Measurements from ENCODE around the gene CSF3R.
"Not testable (repeated sequence)": the region's sequence is repeated elsewhere in the genome, so short reads cannot be mapped to it uniquely, and the experiment has no call there.

CSF3R gene

DNA sequence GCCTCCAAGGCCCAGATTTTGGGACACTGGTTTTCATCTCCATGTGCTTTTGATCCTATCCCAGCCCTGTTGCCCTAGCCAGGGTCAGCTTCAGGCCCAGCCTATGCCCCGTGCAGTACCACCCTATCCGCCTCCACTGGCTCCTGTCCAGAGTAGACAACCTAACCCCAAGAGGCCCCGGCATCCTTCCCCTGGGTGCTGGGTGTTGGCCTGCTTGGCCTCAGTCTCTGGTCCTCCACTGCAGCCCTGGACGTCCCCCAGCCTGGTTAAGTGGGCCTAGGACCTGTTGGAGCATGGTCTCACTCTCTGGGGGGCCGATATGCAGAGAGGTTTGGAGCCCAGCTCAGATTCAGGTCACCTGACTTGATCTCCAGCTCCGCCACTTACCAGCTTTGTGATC is 1.6 kb downstream of the CSF3R start:
- no peak for DNase-seq

DNA sequence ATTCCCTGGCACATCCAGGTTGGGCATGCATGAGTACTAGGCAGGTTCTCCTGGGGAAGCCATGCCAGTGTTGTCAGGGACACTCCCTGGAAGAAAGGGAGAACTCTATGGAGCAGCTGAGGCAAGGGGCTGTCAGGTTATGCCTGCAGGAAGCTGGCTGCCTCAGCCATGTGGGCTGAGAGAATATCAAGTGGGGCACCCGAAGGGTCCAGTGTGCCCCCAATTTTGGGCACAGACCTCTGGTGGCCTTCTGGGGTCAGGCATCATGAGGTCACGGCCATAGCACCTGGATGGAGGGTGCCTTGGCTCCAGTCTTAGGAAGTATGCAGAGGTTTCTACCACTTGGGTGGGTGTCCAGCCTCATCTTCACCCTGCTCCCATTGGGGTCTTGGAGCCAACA is 2.6 kb downstream of the CSF3R start:
- DNase-seq = no peak

DNA sequence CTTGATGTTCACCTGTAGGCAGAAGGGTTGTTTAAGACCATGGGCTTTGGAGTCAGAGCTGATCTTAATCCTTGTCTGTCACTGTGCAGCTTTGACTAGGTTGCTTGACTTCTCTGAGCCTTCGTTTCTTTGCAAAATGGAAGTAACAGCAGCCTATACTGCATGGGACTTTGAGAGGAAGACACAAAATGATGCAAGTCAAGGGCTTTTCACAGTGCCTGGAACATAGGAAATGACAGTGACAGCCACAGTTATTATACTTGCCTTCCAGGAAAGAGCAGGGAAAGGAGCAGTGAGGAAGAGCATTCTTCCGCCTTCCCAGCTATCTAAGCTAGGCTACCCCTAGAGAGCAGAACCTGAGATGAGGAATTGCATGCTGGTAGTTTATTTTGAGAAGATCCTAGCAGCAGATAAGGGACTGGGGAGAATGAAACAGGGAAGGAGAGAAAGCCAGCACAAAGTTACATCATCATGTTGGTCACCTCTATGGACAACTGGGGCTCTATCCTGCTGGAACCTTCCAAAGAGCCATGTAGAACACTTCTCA is 3.1 kb downstream of the CSF3R start:
- DNase-seq = no peak

DNA sequence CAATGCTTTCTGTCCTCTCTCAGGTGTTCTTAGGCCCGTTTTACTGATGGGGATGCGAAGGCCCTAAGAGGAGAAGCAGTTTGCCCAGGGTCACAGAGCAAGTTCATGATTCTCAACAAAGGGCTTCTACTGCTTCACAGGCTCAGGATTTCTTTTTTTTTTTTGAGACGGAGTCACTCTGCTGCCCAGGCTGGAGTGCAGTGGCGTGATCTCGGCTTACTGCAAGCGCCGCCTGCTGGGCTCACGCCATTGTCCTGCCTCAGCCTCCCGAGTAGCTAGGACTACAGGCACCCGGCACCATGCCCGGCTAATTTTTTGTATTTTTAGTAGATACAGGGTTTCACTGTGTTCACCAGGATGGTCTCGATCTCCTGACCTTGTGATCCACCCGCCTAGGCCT is 5.1 kb downstream of the CSF3R start:
- not testable (repeated sequence) for DNase-seq

- DNase-seq = no peak
Measured at GRCh38 chr1:36476945-36477344, 5.8 kb downstream of the CSF3R start.

- DNase-seq = no peak
Measured at GRCh38 chr1:36475910-36476604, 6.7 kb downstream of the CSF3R start.

DNA sequence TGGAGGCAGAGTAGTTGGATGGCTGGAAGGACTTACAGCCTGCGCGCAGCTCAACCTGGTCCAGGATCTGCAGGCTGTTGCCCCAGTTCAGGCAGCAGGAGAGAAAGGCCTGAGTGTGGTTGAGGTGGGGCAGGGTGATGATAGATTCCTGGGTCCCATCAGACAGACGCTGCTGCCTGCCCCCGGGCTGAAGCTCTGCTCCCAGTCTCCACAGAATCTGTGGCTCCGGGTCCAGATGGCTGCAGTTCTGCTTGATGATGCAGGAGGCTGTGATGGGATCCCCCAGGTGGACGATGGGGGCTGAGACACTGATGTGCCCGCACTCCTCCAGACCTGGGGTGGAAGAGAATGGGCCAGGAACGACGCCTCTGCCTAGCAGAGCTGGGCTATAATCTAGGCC is 7.4 kb downstream of the CSF3R start:
- no peak for DNase-seq

DNA sequence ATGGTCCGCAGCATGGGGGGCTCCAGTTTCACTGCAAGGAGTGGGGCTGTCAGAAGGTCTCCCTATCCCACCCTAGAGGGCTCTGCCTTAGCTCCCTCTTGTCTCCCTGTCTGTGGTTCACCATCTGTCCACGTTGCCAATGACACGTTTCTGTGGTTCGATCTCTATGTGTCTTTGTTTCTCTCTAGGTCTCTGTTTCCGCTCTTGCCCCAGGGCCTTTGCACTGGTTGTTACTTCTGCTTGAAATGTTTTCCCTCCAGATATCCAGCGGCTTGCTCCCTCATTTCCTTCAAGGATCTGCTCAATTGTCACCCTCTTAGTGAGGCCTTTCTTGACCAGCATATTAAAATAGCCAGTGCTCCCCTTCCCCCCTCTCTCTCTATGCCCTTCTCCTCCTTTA is 10.1 kb downstream of the CSF3R start:
- no peak for DNase-seq

GRCh38 chr1:36471830-36472641 is 10.7 kb downstream of the CSF3R start:
- no peak for DNase-seq

DNA sequence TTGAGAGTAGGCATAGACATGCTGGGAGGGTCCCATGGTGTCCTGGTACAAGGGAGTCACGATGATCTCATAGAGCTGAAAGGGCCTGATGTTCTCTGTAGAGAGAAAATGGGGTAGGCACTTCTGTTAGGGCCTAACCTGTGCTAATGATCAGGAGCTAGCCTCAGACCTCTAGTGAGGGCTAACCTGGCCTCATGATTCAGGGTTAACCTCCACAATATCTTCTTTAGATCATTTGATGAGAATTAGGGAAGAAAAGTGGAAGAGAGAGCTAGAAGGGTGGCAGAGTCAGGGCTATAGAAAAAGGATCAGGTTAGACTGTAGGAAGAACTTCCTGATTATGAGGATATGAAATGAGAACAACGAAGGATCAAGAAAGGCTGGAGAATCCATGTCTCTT is 13.6 kb downstream of the CSF3R start:
- DNase-seq = no peak

GRCh38 chr1:36467700-36468455 is 14.8 kb downstream of the CSF3R start:
- no peak for DNase-seq

- DNase-seq = no peak
Measured at GRCh38 chr1:36467027-36467410, 15.7 kb downstream of the CSF3R start.

DNA sequence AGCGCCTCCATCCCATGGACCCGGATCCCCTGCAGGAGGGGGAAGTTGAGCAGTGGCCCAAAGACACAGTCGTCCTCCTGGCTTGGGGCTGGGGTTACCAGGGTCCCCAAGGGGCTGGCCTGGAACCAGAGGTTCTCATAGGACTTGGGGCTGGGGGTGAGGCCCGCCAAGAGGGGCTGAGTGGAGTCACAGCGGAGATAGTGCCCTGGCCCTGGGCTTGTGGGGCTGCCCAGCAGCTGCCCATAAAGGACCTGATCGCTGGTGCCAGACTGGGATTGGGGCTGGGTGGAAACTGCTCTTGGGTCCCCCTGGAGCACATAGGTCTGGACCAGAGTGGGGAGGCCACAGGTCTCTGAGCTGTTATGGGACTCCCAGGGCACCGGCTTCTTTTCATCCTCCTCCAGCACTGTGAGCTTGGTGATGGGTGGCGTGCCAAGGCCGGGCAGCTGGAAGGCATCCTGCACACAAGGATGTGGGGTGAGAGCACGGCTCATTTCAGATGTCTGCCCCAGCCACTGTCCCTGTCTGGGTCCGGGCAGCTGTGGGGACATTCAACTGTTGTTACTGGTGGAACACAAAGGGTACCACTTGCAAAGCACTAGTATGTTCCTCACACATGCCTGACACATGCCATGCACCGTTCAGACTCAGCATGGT is 16.2 kb downstream of the CSF3R start:
- DNase-seq = no peak

DNA sequence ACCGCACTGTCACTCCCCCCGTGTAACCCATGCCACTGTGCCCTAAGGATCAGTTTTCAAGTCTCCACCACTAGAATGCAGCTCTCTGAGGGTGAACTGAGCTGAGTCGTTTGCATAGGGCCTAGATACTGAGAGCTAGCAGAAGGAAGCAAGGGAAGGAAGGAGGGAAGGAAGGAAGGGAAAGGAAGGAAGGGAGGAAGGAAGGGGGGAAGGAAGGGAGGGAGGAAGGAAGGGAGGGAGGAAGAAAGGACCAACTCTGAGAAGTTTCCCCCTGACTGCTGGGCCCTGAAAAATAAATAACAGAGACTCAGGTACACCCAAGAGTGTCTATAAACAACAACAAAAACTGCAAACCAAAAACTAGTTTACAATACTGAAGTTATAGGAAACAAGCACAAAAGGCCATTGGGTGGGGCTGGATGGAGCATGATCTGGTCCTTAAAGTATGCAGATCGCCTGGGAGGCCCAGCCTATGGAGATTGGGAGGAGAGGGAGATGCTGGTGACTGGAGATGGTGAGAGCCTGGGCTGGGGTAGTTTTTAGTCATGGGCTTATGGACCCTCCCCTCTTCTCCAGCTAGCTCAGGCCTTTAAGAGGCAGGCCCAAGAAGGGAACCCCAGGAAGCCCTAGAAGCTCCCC is 16.9 kb downstream of the CSF3R start:
- no peak for DNase-seq

DNA sequence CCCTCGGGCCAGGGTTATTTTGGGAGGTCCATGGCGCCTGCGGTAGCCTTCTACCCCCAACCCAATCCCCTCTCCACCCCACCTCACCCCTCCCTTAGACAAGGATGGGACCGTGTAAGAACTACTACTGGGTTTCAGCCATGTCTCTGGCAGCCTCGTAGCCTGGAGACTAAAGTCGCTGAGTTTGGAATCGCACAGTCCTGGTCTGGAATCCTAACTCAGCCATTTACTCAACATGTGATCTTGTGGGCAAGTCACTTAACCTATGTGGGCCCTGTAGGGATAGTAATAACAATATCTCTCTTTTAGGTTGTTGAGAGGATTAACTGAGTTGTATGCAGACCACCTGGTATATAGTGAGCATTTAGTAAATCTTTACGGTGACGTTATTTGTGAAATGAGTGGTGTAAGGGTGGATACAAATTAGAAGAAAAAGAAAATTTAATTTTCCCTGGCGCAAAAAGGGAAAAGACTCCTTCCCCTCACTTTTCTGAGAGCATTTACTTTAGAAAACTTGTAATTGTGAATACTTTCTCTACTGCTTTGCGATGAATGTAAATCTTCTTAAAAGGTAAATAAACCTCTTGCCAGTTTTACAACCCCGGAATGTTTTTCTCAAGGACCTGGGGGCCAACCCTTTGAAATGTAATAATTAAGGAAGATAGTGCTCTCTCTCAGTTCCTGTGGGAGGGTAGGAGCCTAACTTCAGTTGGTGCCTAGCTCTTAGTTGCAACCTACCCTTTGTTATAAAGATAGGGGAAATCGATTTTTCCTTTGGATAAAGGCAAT is 17.9 kb downstream of the CSF3R start:
- no peak for DNase-seq

GRCh38 chr1:36463803-36464604 is 18.7 kb downstream of the CSF3R start, which contains the start of gene MRPS15:
Gene MRPS15 (minus strand): TSS chr1:36464384. CDS start chr1:36464275, 109 bp downstream.
- peak; percentile 96 for DNase-seq

- no peak for DNase-seq
Measured at GRCh38 chr1:36463463-36463802, 19.3 kb downstream of the CSF3R start.

DNA sequence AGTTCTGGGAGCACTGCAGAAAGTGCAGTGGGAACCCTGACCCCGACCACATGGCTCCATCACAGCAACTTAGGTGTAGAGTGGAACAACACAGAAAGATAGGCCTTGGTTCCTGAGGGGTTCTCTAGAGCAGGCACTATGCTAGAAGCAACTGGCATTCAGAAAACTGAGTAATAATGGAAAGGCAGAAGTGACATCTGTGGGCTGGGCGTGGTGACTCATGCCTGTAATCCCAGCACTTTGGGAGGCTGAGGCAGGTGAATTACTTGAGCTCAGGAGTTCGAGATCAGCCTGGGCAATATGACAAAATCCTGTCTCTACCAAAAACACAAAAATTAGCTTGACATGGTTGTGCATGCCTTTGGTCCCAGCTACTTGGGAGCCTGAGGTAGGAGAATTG is 23.8 kb downstream of the CSF3R start:
- no peak for DNase-seq

GRCh38 chr1:36457691-36458090 is 25.0 kb downstream of the CSF3R start:
- DNase-seq = no peak

DNA sequence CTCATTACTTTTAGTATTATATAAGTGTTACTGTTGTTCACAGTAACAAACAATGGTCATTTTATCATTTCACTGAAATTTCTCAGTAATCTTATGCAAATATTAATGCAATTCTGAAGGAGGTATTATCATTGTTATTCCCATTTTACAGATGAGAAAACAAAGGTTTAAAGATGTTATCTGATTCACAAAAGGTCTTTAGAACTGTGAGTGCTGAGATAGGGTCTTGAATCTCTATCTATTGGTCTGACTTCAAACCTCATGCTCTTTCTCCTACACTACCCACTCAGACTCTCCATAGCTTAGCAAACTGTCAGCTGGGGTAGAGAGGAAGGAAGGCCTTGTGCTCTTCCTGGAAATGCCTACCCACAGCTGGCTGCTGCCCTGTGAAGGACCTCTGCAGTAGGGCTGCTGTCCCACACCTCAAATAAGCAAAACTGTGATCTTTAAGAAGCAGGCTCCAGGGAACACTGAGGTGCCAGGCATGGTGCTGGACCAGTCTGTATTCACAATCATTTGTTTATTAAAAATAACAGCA is 26.3 kb downstream of the CSF3R start:
- no peak for DNase-seq

Data from activated CD8-positive, alpha-beta memory T cell treated with anti-CD3 and anti-CD28 coated beads, Interleukin-2, amount 50 U/mL, for 4 hours (primary cell).